OCI-LY7 (cell line): ENCODE measurements around the gene COMMD3. TPM values are rescaled to one million over a fixed set of nuclear protein-coding genes. Genes with fewer than 3 reads are reported as not detected.
"Not testable (repeated sequence)": the region's sequence is repeated elsewhere in the genome, so short reads cannot be mapped to it uniquely, and the experiment has no call there.

Source experiments
- BruUV-seq: library from RNA; stranded (reverse); fragments of 400-500 nt; replicated peaks from 2 replicates; lab custom pipeline; 2021; lab: Mats Ljungman, UMichigan
- CTCF ChIA-PET: fragments of 300-600 bp; sonication (Branson Sonifier 250); formaldehyde crosslinking; loops from one replicate; lab custom pipeline; 2022; ENCODE audit warnings: antibody characterized with exemption; ENCODE audit not compliant: unreplicated experiment; lab: Charles Lee
- POLR2A ChIA-PET: fragments of 300-600 bp; sonication (Branson Sonifier 250); formaldehyde crosslinking; loops from one replicate; lab custom pipeline; 2022; ENCODE audit warnings: antibody characterized with exemption; lab: Charles Lee
- DNase-seq: peaks from one replicate; pipeline ENCODE4 v3.0.0-alpha.2; 2015; ENCODE audit warnings: low spot score
- H2AFZ ChIP-seq: fragments of 200-600 bp; sonication (generic), shearing (Covaris generic); 2 replicates; pipeline ENCODE4 v1.6.1; 2014; ENCODE audit warnings: mild to moderate bottlenecking, antibody characterized with exemption, low read length, moderate library complexity
- H3K27ac ChIP-seq: fragments of 200-600 bp; sonication (generic); 2 replicates; pipeline ENCODE4 v1.5.1; 2014; ENCODE audit warnings: mixed run types, low read depth, mild to moderate bottlenecking, moderate library complexity, low read length, inconsistent platforms; ENCODE audit not compliant: poor library complexity, severe bottlenecking
- H3K36me3 ChIP-seq: fragments of 200-600 bp; sonication (generic); 2 replicates; pipeline ENCODE4 v1.6.1; 2014; ENCODE audit warnings: mild to moderate bottlenecking, antibody characterized with exemption, low read length, moderate library complexity, mixed read lengths; ENCODE audit not compliant: insufficient read depth
- H3K4me1 ChIP-seq: fragments of 200-600 bp; sonication (generic); 2 replicates; pipeline ENCODE4 v1.5.1; 2014; ENCODE audit warnings: mild to moderate bottlenecking, low read length; ENCODE audit not compliant: insufficient read depth, poor library complexity, severe bottlenecking
- H3K4me2 ChIP-seq: fragments of 200-600 bp; sonication (generic); 2 replicates; pipeline ENCODE4 v1.6.1; 2014; ENCODE audit warnings: mild to moderate bottlenecking, low read length
- H3K4me3 ChIP-seq: fragments of 200-600 bp; sonication (generic); 2 replicates; pipeline ENCODE4 v1.5.1; 2014; ENCODE audit warnings: mild to moderate bottlenecking, low read depth, low read length; ENCODE audit not compliant: poor library complexity, severe bottlenecking
- H3K79me2 ChIP-seq: fragments of 200-600 bp; sonication (generic); 2 replicates; pipeline ENCODE4 v1.6.1; 2016; ENCODE audit warnings: low read depth, mild to moderate bottlenecking, low read length, moderate library complexity, mixed read lengths; ENCODE audit not compliant: insufficient read depth
- H3K9me2 ChIP-seq: fragments of 200-600 bp; sonication (generic); 2 replicates; pipeline ENCODE4 v1.6.1; 2016; ENCODE audit warnings: mild to moderate bottlenecking, low read length, mixed read lengths; ENCODE audit not compliant: insufficient read depth
- H3K9me3 ChIP-seq: fragments of 200-600 bp; sonication (generic); 2 replicates; pipeline ENCODE4 v1.6.1; 2014; ENCODE audit warnings: mild to moderate bottlenecking, mixed run types, low read length, mixed read lengths
- H4K20me1 ChIP-seq: fragments of 200-600 bp; sonication (generic); 2 replicates; pipeline ENCODE4 v1.6.1; 2014; ENCODE audit warnings: mild to moderate bottlenecking, antibody characterized with exemption, low read length, moderate library complexity, mixed read lengths; ENCODE audit not compliant: insufficient read depth
- CTCF ChIP-seq: fragments of 200-600 bp; sonication (generic); conservative IDR thresholded peaks from 2 replicates; pipeline ENCODE4 v1.5.1; 2014; ENCODE audit warnings: mild to moderate bottlenecking, antibody characterized with exemption, low read length, moderate library complexity, mixed read lengths
- EZH2phosphoT487 ChIP-seq: fragments of 200-600 bp; sonication (generic); IDR thresholded peaks from 2 replicates; pipeline ENCODE4 v1.6.1; 2018; ENCODE audit warnings: low read depth, borderline replicate concordance, mild to moderate bottlenecking, mixed run types, antibody characterized with exemption, low read length, moderate library complexity, mixed read lengths
- intact Hi-C: fragments of 100-400 bp; cut with micrococcal nuclease; formaldehyde crosslinking; loops from one replicate; pipeline ENCODE4 v1.10.0; 2022; ENCODE audit not compliant: unreplicated experiment
- total RNA-seq, 2 experiments: library from RNA; depleted of rRNA in 1 of 2; stranded (reverse); fragments of >200 nt in 1 of 2; shearing (Covaris generic) in 1 of 2; gene quantifications; 2 replicates each; pipeline ENCODE4 v1.2.3, GENCODE V29; 2014 to 2022

Gene COMMD3
- total RNA-seq, 2 experiments from 2014 or later = 30.1 to 50.8 TPM

- no TSS peak for BruUV-seq
- Histone ChIP-seq H3K27ac (no peak overlapping the region), H4K20me1 (no peaks in the 10 kb centered on the region), H3K9me3 (no peaks in the 10 kb centered on the region), H3K79me2 (no peaks in the 10 kb centered on the region), H3K9me2 (no peaks in the 10 kb centered on the region), H3K4me3 (no peak overlapping the region), H3K36me3 (no peaks in the 10 kb centered on the region), H3K4me2 (no peak overlapping the region), H3K4me1 (no peaks in the 10 kb centered on the region), H2AFZ (no peak overlapping the region)
- CTCF ChIA-PET = no interaction called here
- POLR2A ChIA-PET = interaction anchor here (0.5 to 0.9 kb wide), 7 partner anchors 10 to 284 kb away, joined by 3 to 6 read pairs (median 3); no protein-coding TSS in a partner anchor
- DNase-seq = no peak
- intact Hi-C loops = no loop called here
- no peak for TF ChIP-seq EZH2phosphoT487
- no peak for TF ChIP-seq CTCF
Observed at GRCh38 chr10:22308390-22308789, 7.8 kb upstream of the COMMD3 start.

- Histone ChIP-seq H4K20me1 (no peaks in the 10 kb centered on the region), H3K4me1 (no peaks in the 10 kb centered on the region), H3K9me3 (no peaks in the 10 kb centered on the region), H3K27ac (no peak overlapping the region), H3K79me2 (no peaks in the 10 kb centered on the region), H3K4me2 (no peak overlapping the region), H2AFZ (no peak overlapping the region), H3K36me3 (no peaks in the 10 kb centered on the region), H3K4me3 (no peak overlapping the region), H3K9me2 (no peaks in the 10 kb centered on the region)
- ChIA-PET CTCF (no interaction called here), POLR2A (no interaction called here)
- no TSS peak for BruUV-seq
- DNase-seq = no peak
- TF ChIP-seq EZH2phosphoT487 = no peak
- no peak for TF ChIP-seq CTCF
- intact Hi-C loops = no loop called here
Observed at GRCh38 chr10:22309180-22310000, 6.8 kb upstream of the COMMD3 start.

GRCh38 chr10:22310012-22310411, 6.2 kb upstream of the COMMD3 start:
- POLR2A ChIA-PET, CTCF ChIA-PET, BruUV-seq: not testable (repeated sequence)

More at GRCh38 chr10:22310012-22310411, 6.2 kb upstream of the COMMD3 start:
- DNase-seq, H3K9me2 ChIP-seq, H4K20me1 ChIP-seq, H3K27ac ChIP-seq, H3K4me2 ChIP-seq, H2AFZ ChIP-seq, H3K4me1 ChIP-seq, H3K4me3 ChIP-seq, H3K9me3 ChIP-seq, H3K79me2 ChIP-seq, H3K36me3 ChIP-seq: not testable (repeated sequence)
- intact Hi-C loops = loop anchor here (10.0 kb wide), 1 partner anchor 295 kb away; no protein-coding TSS in a partner anchor
